ENCODE results near the gene KRT80.

KRT80 gene

GRCh38 chr12:52200781-52201450 lies 9.1 kb upstream of the KRT80 start:
- no peak for DNase-seq (ENCODE audit: low read depth)
- no peak overlapping the region for H3K4me3 ChIP-seq (replicated peaks; ENCODE audit: low read depth, low read length)
- no peak for TF ChIP-seq CTCF (IDR thresholded peaks at IDR 0.05; ENCODE audit: low read length, missing control alignments)

- DNase-seq (ENCODE audit: low read depth), result no peak
- no peak overlapping the region for H3K4me3 ChIP-seq (replicated peaks; ENCODE audit: low read depth, low read length)
- no peak for TF ChIP-seq CTCF (IDR thresholded peaks at IDR 0.05; ENCODE audit: low read length, missing control alignments)
Observed at GRCh38 chr12:52200086-52200780, 8.4 kb upstream of the KRT80 start.

- H3K4me3 ChIP-seq (replicated peaks; ENCODE audit: low read depth, low read length), result no peak overlapping the region
- no peak for DNase-seq (ENCODE audit: low read depth)
- no peak for TF ChIP-seq CTCF (IDR thresholded peaks at IDR 0.05; ENCODE audit: low read length, missing control alignments)
Observed at GRCh38 chr12:52199294-52199919, 7.6 kb upstream of the KRT80 start.

GRCh38 chr12:52198454-52199215 lies 6.8 kb upstream of the KRT80 start:
- DNase-seq (ENCODE audit: low read depth), result no peak
- no peak for TF ChIP-seq CTCF (IDR thresholded peaks at IDR 0.05; ENCODE audit: low read length, missing control alignments)
- no peak overlapping the region for H3K4me3 ChIP-seq (replicated peaks; ENCODE audit: low read depth, low read length)

- no peak overlapping the region for H3K4me3 ChIP-seq (replicated peaks; ENCODE audit: low read depth, low read length)
- TF ChIP-seq CTCF (IDR thresholded peaks at IDR 0.05; ENCODE audit: low read length, missing control alignments), result no peak
- DNase-seq (ENCODE audit: low read depth), result no peak
Observed at GRCh38 chr12:52197371-52198231, 5.8 kb upstream of the KRT80 start.

GRCh38 chr12:52195065-52195730 lies 3.4 kb upstream of the KRT80 start:
- peak; percentile 93 for DNase-seq (ENCODE audit: low read depth)

More at GRCh38 chr12:52195065-52195730, 3.4 kb upstream of the KRT80 start:
- H3K4me3 ChIP-seq (replicated peaks; ENCODE audit: low read depth, low read length), result no peak overlapping the region
- no peak for TF ChIP-seq CTCF (IDR thresholded peaks at IDR 0.05; ENCODE audit: low read length, missing control alignments)
